EL (cell line): ENCODE data around the gene CASZ1.

Experiments used
- DNase-seq: peaks from one replicate; pipeline ENCODE4 v3.0.0-alpha.2; 2016

Gene CASZ1, protein sequence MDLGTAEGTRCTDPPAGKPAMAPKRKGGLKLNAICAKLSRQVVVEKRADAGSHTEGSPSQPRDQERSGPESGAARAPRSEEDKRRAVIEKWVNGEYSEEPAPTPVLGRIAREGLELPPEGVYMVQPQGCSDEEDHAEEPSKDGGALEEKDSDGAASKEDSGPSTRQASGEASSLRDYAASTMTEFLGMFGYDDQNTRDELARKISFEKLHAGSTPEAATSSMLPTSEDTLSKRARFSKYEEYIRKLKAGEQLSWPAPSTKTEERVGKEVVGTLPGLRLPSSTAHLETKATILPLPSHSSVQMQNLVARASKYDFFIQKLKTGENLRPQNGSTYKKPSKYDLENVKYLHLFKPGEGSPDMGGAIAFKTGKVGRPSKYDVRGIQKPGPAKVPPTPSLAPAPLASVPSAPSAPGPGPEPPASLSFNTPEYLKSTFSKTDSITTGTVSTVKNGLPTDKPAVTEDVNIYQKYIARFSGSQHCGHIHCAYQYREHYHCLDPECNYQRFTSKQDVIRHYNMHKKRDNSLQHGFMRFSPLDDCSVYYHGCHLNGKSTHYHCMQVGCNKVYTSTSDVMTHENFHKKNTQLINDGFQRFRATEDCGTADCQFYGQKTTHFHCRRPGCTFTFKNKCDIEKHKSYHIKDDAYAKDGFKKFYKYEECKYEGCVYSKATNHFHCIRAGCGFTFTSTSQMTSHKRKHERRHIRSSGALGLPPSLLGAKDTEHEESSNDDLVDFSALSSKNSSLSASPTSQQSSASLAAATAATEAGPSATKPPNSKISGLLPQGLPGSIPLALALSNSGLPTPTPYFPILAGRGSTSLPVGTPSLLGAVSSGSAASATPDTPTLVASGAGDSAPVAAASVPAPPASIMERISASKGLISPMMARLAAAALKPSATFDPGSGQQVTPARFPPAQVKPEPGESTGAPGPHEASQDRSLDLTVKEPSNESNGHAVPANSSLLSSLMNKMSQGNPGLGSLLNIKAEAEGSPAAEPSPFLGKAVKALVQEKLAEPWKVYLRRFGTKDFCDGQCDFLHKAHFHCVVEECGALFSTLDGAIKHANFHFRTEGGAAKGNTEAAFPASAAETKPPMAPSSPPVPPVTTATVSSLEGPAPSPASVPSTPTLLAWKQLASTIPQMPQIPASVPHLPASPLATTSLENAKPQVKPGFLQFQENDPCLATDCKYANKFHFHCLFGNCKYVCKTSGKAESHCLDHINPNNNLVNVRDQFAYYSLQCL (N-terminal part only)

DNA sequence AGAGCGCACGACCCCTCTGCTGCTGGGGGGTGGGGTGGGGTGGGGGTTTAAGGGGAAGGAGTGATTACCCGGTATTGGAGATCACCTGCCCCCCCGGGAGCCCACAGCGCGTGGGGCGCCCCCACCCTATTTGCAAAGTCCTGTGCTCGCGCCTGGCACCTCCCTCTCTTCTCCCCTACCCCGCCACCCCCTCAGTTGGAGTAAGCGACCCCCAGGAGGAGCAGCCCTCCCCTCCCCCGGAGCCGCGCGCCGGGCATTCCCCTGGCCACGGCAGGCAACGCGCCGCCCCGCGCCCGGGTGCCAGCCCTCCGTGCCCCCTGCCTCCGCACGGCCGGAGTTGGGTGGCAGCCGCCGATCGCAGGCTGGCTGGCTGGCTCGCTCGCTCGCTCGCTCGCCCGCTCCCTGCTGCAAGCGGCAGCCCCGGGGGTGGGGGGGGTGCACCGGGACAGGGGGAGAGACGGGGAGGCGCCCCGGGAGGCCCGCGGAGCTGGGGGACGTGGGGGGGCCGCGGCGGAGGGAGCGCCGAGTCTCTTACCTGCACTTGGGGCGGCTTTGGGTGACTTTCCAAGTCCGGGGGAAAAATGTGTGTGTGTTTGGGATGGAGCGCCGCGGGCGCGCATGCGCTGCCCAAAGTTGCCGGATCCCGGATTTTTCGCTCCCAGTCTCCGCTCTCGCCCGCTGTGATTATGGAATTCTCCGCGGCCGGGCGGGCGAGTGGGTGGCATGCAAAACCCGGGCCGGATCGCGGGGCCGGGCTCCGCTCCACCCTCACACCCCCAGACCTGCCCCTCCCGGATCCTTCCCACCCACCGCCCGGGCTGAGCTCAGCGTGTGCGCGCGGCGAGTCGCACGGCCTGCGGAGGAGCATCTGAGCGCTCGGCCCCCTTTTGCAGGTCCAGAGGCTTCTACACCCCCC, at the start of gene CASZ1:
CASZ1 (minus strand) TSS at position 618 of the 916 bp plus-strand sequence. CDS start 102,757 bp downstream, outside the sequence.
- peak; percentile 88 for DNase-seq

DNA sequence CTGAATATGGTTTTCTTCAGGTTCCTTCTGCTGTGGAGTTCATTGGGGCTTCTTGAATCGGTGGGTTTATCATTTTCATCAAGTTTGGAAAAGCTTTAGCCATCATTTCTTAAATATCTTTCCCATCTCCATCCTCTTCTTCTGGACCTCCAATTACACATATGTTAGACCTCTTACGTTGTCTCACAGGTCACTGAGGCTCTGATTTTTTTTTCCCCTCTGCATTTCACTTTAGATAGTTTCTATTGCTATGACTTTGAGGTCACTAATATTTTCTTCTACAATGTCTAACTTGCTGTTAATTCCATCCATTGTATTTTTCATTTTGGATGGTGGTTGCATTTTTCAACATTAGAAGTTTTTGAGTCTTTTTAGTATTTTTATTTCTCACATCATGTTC, 47.3 kb upstream of the CASZ1 start:
- no peak for DNase-seq

DNA sequence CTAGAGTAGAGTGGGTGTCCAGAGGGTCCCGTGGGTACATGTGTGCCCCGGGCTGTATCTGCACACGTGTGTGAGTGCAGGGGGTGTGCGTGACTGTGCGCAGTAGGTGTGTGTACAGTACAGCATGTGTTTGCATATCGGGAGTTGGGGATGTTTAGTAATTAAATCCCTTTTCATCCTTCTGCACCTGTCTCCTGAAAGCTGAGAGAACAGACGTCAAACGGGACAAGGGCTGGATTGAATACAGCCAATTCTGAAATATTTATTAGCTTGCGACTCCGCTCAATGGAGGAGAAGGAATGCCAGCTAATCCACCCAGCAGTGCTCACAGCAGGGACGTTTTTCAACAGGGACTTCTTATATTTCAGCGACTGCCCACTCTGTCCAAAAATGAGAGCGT, 44.7 kb upstream of the CASZ1 start:
- no peak for DNase-seq

GRCh38 chr1:10839188-10839770, 42.8 kb upstream of the CASZ1 start:
- DNase-seq: no peak

DNA sequence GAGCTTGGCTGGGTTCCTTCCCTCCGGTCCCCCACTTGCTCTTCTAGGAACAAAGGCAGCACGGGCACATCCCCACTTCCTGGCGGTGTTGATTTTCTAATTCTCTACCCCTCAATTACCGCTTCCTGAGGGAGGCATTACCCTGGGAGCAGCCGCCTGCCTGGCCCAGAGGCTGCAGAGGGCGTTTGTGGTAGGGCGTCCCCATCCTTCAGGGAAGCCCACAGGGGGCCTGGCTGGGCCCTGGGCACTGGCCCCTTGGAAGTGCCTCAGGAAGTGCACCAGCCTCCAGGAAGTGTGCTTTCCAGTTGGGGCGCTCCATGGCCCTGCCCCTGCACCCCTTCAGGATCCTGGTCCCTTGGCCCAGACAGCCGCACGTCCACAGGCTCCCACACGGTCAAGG, 42.1 kb upstream of the CASZ1 start:
- no peak for DNase-seq

DNA sequence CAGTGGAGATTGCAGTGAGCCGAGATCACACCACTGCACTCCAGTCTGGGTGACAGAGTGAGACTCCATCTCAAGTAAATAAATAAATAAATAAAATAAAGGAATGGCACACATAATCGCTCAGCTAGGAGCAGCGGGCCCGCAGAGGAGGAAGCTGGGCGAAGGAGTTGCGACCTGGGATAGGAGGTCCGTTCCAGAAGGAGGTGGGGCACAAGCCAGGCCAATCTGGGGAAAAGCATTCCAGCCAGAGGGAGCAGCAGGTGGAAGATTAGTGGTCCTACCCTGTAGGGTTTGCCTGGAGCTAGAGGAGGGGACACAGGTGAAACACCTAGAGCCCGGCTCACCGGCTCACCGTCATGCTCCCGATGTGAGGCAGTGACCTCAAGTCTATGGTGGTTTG, 40.3 kb upstream of the CASZ1 start:
- DNase-seq: no peak

GRCh38 chr1:10835822-10836421, 39.5 kb upstream of the CASZ1 start:
- peak; percentile 44 for DNase-seq

GRCh38 chr1:10835421-10835820, 39.0 kb upstream of the CASZ1 start:
- DNase-seq: no peak

- DNase-seq: no peak
Measured at GRCh38 chr1:10834770-10835412, 38.4 kb upstream of the CASZ1 start.

DNA sequence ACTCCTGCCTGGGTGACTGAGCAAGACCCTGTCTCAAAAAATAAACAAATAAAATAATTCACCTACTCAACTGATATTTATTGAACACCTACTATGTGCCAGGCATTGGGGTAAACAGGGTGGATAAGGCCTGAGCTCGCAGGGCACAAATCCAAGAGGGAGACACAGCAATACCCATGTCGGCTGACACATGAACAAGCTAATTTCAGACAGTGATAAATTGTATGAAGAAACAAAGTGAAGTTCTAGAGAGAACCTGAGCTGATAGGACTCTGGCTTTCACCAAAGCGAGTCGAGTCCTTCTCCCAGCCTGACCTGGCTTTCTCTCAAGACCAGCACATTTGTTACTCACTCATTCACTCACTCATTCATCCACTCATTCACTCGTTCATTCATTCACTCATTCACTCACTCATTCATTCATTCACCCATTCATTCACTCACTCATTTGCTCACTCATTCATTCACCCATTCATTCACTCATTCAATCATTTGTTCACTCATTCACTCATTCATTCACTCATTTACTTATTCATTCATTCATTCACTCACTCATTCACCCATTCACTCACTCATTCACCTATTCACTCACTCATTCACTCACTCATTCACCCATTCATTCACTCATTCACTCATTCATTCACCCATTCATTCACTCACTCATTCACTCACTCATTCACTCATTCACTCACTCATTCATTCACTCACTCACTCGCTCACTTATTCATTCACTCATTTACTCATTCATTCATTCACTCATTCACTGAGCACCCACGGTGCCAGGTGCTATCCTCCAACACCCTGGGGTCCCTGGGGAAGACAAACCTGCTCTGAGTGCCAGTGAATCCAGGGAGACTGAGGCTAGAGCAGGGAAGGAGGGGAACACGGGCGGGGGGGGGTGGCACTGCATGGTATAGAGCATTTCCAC, 37.4 kb upstream of the CASZ1 start:
- no peak for DNase-seq

- DNase-seq: no peak
Measured at GRCh38 chr1:10832703-10833102, 36.3 kb upstream of the CASZ1 start.

DNA sequence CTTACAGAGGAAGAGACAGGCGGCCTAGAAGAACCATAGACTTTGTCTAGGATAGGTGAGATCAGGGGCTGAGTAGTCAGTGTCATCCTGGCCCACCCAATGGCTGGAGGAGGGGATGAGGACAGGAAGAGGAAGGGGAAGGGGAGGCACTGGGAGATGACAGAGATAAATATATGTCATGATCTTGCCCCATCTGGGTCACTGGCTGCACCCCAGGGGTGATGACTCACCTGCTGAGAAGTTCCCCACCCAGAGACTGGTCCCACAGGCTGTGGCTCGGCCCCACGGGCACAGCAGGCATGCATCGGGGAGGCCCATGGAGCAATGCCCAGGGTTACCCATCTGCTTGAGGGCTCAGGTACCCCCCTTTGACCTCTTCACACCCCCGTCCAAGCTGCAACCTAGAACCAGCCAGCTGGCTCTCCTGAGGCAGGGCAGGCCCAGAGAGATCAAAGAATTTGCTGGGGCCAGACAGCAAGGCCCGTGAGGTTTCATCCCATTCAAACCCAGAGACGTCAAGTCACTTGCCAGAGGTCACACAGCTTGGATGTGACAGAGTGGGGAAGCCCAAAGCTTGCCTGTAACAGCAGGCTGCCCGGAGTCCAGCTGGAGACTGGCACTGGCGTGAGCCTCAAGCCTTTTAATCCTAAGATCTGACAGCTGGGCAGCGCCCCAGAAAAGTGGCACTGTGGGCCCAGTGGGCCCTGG, 34.7 kb upstream of the CASZ1 start:
- peak; percentile 57 for DNase-seq

DNA sequence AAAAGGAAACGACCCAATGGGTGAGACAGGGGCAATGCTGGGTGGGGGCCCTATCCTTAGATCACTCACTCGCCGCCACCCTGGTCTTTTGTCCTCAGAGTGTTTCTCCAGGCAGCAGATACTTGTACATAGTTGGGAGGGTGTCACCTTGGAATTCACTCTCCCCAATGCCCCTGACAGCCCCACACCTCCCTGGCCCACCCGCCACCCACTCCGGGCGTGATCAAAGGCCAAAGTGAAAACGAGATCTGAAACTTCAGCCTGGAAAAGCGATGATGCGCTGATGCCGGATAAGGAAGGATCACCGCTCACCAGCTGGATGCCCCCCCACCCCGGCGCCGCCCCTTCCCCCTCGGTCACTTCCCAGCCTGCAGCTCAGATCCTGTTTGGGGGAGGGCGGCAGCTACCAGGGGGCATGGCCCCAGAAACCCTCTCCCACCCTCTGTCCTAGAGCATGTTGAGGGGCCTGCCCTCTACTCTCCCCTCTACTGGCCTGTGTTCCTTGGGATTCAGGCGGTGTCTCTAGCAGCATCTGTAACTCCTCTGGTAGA, 33.6 kb upstream of the CASZ1 start:
- no peak for DNase-seq

GRCh38 chr1:10829067-10829818, 32.8 kb upstream of the CASZ1 start:
- no peak for DNase-seq

DNA sequence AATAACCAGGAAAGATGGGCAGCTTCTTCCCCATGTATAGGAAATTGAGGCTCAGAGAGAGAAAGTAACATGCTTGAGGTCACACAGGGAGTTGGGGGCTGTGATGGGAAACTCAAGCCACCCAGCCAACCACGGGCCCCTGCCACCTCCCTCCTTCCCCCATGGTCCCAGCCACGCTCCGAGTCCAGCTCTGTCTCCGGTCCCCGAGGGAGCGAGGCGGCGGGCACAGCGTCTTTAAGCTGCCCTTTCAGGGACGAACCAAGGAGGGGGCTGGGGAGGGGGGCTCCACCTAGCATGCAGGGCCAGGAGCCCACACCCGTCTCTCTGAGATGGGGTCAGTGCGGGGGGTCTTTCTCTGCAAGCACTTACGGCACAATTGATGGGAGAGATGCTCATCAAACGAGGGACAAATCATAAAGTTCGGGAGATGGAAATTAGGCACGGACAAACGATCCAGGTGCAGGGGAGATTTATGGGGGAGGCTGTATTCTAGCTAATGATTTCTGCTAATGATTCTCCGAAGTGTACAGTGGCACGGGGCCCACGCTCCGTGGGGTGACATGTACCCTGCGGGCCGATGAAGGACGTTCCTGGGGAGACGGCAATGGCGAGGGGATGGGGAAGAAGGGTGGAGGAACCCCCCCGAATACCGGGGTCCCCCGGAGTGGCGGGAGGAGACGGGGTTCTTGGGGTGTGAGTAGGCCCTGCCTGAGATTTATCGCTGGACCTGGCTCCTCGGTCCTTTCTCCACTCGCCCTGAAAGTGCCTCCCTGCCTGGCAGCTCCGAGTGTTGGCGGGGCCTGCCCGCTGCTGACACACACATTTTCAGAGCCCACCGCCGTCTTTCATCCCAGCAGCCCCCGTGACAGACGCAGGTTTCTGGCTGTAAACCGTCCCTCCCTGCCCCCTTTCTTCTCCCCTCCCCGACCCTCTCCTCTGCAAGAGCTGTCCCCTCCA, 31.2 kb upstream of the CASZ1 start:
- DNase-seq: no peak

GRCh38 chr1:10825592-10825991, 29.1 kb upstream of the CASZ1 start:
- no peak for DNase-seq
